Natural killer cell (primary cell): Measurements from ENCODE around the gene PPM1F. TPM values are rescaled to one million over a fixed set of nuclear protein-coding genes. Genes with fewer than 3 reads are reported as not detected.
"Not testable (repeated sequence)": the region's sequence is repeated elsewhere in the genome, so short reads cannot be mapped to it uniquely, and the experiment has no call there.

Experiments
- ATAC-seq, 3 donors: fragments of 150-1000 bp in 2 of 3; fragments of 200-7000 bp in 1 of 3; cut with Tn5 transposase; 1 replicate in 1 of 3; 2 replicates in 2 of 3; pipeline ENCODE4 v1.10.0; 2021; ENCODE audit warnings: mild to moderate bottlenecking in 2 of 3, moderate library complexity in 2 of 3
- DNase-seq, 2 donors: peaks; one replicate each; pipeline versions ENCODE4 v3.0.0 to v3.0.0-alpha.2; 2013 to 2021; ENCODE audit warnings: mixed read lengths in 1 of 2
- H3K27ac ChIP-seq: one replicate; pipeline ENCODE4 v1.5.1; 2013; ENCODE audit warnings: mild to moderate bottlenecking, low read length
- H3K27me3 ChIP-seq: one replicate; pipeline ENCODE4 v1.6.1; 2013; ENCODE audit warnings: low read length; ENCODE audit not compliant: control insufficient read depth, insufficient read depth
- H3K36me3 ChIP-seq: one replicate; pipeline ENCODE4 v1.6.1; 2013; ENCODE audit warnings: low read length; ENCODE audit not compliant: control insufficient read depth, insufficient read depth
- H3K4me1 ChIP-seq: one replicate; pipeline ENCODE4 v1.6.1; 2013; ENCODE audit warnings: low read length; ENCODE audit not compliant: control insufficient read depth, insufficient read depth
- H3K4me3 ChIP-seq: one replicate; pipeline ENCODE4 v1.5.1; 2013; ENCODE audit warnings: low read length
- H3K9me3 ChIP-seq: one replicate; pipeline ENCODE4 v1.6.1; 2013; ENCODE audit warnings: low read length; ENCODE audit not compliant: control insufficient read depth, insufficient read depth
- H3K27ac Mint-ChIP-seq, 2 donors: one replicate each; pipeline ENCODE4 v1.8.0; 2022; ENCODE audit warnings: mild to moderate bottlenecking in 2 of 2, mixed read lengths in 2 of 2, moderate library complexity in 1 of 2
- H3K27me3 Mint-ChIP-seq, 2 donors: one replicate each; pipeline ENCODE4 v1.8.0; 2022; ENCODE audit warnings: low read depth in 2 of 2, mixed read lengths in 2 of 2
- H3K36me3 Mint-ChIP-seq: one replicate; pipeline ENCODE4 v1.8.0; 2022; ENCODE audit warnings: mixed read lengths
- H3K4me1 Mint-ChIP-seq, 2 donors: one replicate each; pipeline ENCODE4 v1.8.0; 2022; ENCODE audit warnings: mixed read lengths in 2 of 2
- H3K4me3 Mint-ChIP-seq: one replicate; pipeline ENCODE4 v1.8.0; 2022; ENCODE audit warnings: mild to moderate bottlenecking, moderate library complexity, mixed read lengths
- H3K9me3 Mint-ChIP-seq, 2 donors: one replicate each; pipeline ENCODE4 v1.8.0; 2022; ENCODE audit warnings: mixed read lengths in 2 of 2
- CTCF ChIP-seq: fragments of 200-600 bp; IDR thresholded peaks from one replicate; pipeline ENCODE4 v1.8.0; 2022; ENCODE audit warnings: antibody characterized with exemption
- WGBS: methylation state at CpG from one replicate; pipeline ENCODE4 v1.1.7; 2013; ENCODE audit warnings: missing lambda C conversion rate; ENCODE audit not compliant: insufficient coverage; 5-methylcytosine and 5-hydroxymethylcytosine counted together
- intact Hi-C: fragments of 100-400 bp; cut with micrococcal nuclease; formaldehyde crosslinking; loops from one replicate; pipeline ENCODE4 v1.14.2; 2022
- total RNA-seq, 4 donors: library from RNA; stranded (reverse); fragments of 120-200 nt in 1 of 4; gene quantifications; one replicate each; pipeline versions ENCODE4 v1.2.3 to v1.2.4, GENCODE V29; 2013 to 2022

Gene PPM1F
- total RNA-seq, 3 donors from 2014 or later (not counting 1 experiment from before 2014, with no cell fraction given), result 25.1 to 30.3 (median 25.5) TPM

GRCh38 chr22:21909871-21910270 lies 42.8 kb downstream of the PPM1F start:
- no peaks in the 10 kb centered on the region for H3K27me3 Mint-ChIP-seq
- H3K4me3 Mint-ChIP-seq, result no peak overlapping the region
- DNase-seq (no peak), ATAC-seq (no peak)
- H3K4me1 Mint-ChIP-seq, result no peaks in the 10 kb centered on the region
- H3K4me3 ChIP-seq, result no peak overlapping the region
- TF ChIP-seq CTCF, result no peak
- no peaks in the 10 kb centered on the region for H3K9me3 Mint-ChIP-seq
- 97% methylated on average over 2 of the region's 2 CpGs for WGBS
- no peaks in the 10 kb centered on the region for H3K9me3 ChIP-seq
- H3K4me1 ChIP-seq, result no peaks in the 10 kb centered on the region
- H3K36me3 ChIP-seq, result no peaks in the 10 kb centered on the region
- no peak overlapping the region for H3K27ac ChIP-seq
- intact Hi-C loops, result no loop called here
- no peaks in the 10 kb centered on the region for H3K36me3 Mint-ChIP-seq
- no peak overlapping the region for H3K27ac Mint-ChIP-seq
- H3K27me3 ChIP-seq, result no peaks in the 10 kb centered on the region

- Mint-ChIP-seq H3K4me1 (no peaks in the 10 kb centered on the region), H3K36me3 (no peaks in the 10 kb centered on the region), H3K27ac (no peak overlapping the region), H3K27me3 (no peaks in the 10 kb centered on the region), H3K9me3 (no peaks in the 10 kb centered on the region), H3K4me3 (no peak overlapping the region)
- Histone ChIP-seq H3K27me3 (no peaks in the 10 kb centered on the region), H3K4me3 (no peak overlapping the region), H3K36me3 (no peaks in the 10 kb centered on the region), H3K4me1 (no peaks in the 10 kb centered on the region), H3K9me3 (no peaks in the 10 kb centered on the region), H3K27ac (no peak overlapping the region)
- no peak for ATAC-seq
- no peak for TF ChIP-seq CTCF
- 95% methylated on average over 5 of the region's 7 CpGs for whole genome bisulfite sequencing
- intact Hi-C loops, result no loop called here
- no peak for DNase-seq
These were observed 44.8 kb downstream of the PPM1F start for GRCh38 chr22:21907638-21908522.

- H3K27ac ChIP-seq, H3K4me1 Mint-ChIP-seq, H3K27me3 ChIP-seq, H3K4me3 Mint-ChIP-seq, H3K36me3 Mint-ChIP-seq, H3K4me1 ChIP-seq, H3K27ac Mint-ChIP-seq, H3K4me3 ChIP-seq, ATAC-seq, intact Hi-C loops, H3K27me3 Mint-ChIP-seq, H3K36me3 ChIP-seq, H3K9me3 ChIP-seq, DNase-seq, H3K9me3 Mint-ChIP-seq: not testable (repeated sequence)
- WGBS, result 95% methylated on average over 11 of the region's 11 CpGs
These were observed 47.4 kb downstream of the PPM1F start for GRCh38 chr22:21905234-21905633.

GRCh38 chr22:21904250-21904789 lies 48.3 kb downstream of the PPM1F start:
- intact Hi-C loops, result no loop called here
- no peaks in the 10 kb centered on the region for H3K9me3 ChIP-seq
- H3K36me3 Mint-ChIP-seq, result no peaks in the 10 kb centered on the region

More at GRCh38 chr22:21904250-21904789, 48.3 kb downstream of the PPM1F start:
- no peaks in the 10 kb centered on the region for H3K27me3 ChIP-seq
- Mint-ChIP-seq H3K27ac (no peak overlapping the region), H3K27me3 (no peaks in the 10 kb centered on the region), H3K4me1 (no peaks in the 10 kb centered on the region), H3K9me3 (no peaks in the 10 kb centered on the region), H3K4me3 (no peak overlapping the region)
- H3K36me3 ChIP-seq, result no peaks in the 10 kb centered on the region
- ATAC-seq, result no peak
- WGBS, result 98% methylated on average over 4 of the region's 4 CpGs
- no peak overlapping the region for H3K4me3 ChIP-seq
- no peak for TF ChIP-seq CTCF
- no peak for DNase-seq
- H3K27ac ChIP-seq, result no peak overlapping the region
- H3K4me1 ChIP-seq, result no peaks in the 10 kb centered on the region
